Peyer's patch (tissue), 4 donors: ENCODE results near the gene ACVR2B. TPM values are rescaled to one million over a fixed set of nuclear protein-coding genes. Genes with fewer than 3 reads are reported as not detected.

Experiments
- DNase-seq, 3 donors: peaks; one replicate each; pipeline ENCODE4 v3.0.0-alpha.2; 2017 to 2019
- H3K27ac ChIP-seq, 4 donors: fragments of 200-600 bp; sonication (generic); one replicate each; pipeline ENCODE4 v1.5.1; 2016 to 2019
- H3K27me3 ChIP-seq, 2 donors: fragments of 200-600 bp; sonication (generic); one replicate each; pipeline ENCODE4 v1.5.1; 2019
- H3K36me3 ChIP-seq, 3 donors: fragments of 200-600 bp; sonication (generic); one replicate each; pipeline ENCODE4 v1.5.1; 2016 to 2019
- H3K4me1 ChIP-seq, 4 donors: fragments of 200-600 bp; sonication (generic); one replicate each; pipeline ENCODE4 v1.5.1; 2016 to 2019
- H3K4me3 ChIP-seq, 4 donors: fragments of 200-600 bp; sonication (generic); 1 replicate in 3 of 4; 2 replicates in 1 of 4; pipeline ENCODE4 v1.5.1; 2016 to 2019; ENCODE audit warnings: mild to moderate bottlenecking in 1 of 4
- H3K9me3 ChIP-seq, 4 donors: fragments of 200-600 bp; sonication (generic); one replicate each; pipeline ENCODE4 v1.5.1; 2016 to 2019; ENCODE audit warnings: mild to moderate bottlenecking in 1 of 4
- CTCF ChIP-seq, 6 experiments: fragments of 450-650 bp in 4 of 6; fragments of 200-600 bp in 2 of 6; sonication (generic) in 1 of 6; IDR thresholded peaks; one replicate each; pipeline ENCODE4 v1.5.1; 2017 to 2019; ENCODE audit warnings: antibody characterized with exemption in 6 of 6, mild to moderate bottlenecking in 3 of 6, moderate library complexity in 1 of 6
- POLR2A ChIP-seq, 2 donors: fragments of 450-650 bp; IDR thresholded peaks; one replicate each; pipeline ENCODE4 v1.5.1; 2017; ENCODE audit warnings: antibody characterized with exemption in 2 of 2, mild to moderate bottlenecking in 2 of 2, moderate library complexity in 2 of 2
- total RNA-seq, 4 donors: library from RNA; depleted of rRNA; stranded (reverse); fragments of >200 nt; gene quantifications; one replicate each; pipeline ENCODE4 v1.1.0, GENCODE V29; 2016

Gene ACVR2B
- total RNA-seq, 4 donors from 2014 or later: 4.9 to 14.5 (median 7.6) TPM

- Histone ChIP-seq H3K9me3 (no peaks in the 10 kb centered on the region), H3K36me3 (no peaks in the 10 kb centered on the region), H3K27ac (no peak overlapping the region), H3K27me3 (no peaks in the 10 kb centered on the region), H3K4me3 (no peak overlapping the region), H3K4me1 (peaks cover 0 to 15% (median 0%) of the 10 kb centered on the region in 4 donors)
- no peak for DNase-seq
- TF ChIP-seq POLR2A (IDR thresholded peaks at IDR 0.05) (no peak), CTCF (IDR thresholded peaks at IDR 0.05) (no peak)
These were observed 17.7 kb downstream of the ACVR2B start for GRCh38 chr3:38471260-38471857.

- H3K9me3 ChIP-seq: no peaks in the 10 kb centered on the region
- TF ChIP-seq CTCF (IDR thresholded peaks at IDR 0.05) (no peak), POLR2A (IDR thresholded peaks at IDR 0.05) (no peak)
- no peak overlapping the region for H3K27ac ChIP-seq
- no peak for DNase-seq
- H3K36me3 ChIP-seq: no peaks in the 10 kb centered on the region
- H3K27me3 ChIP-seq: no peaks in the 10 kb centered on the region
- H3K4me1 ChIP-seq: peaks cover 0 to 15% (median 0%) of the 10 kb centered on the region in 4 donors
- no peak overlapping the region for H3K4me3 ChIP-seq
These were observed 18.7 kb downstream of the ACVR2B start for GRCh38 chr3:38472342-38472741.

DNA sequence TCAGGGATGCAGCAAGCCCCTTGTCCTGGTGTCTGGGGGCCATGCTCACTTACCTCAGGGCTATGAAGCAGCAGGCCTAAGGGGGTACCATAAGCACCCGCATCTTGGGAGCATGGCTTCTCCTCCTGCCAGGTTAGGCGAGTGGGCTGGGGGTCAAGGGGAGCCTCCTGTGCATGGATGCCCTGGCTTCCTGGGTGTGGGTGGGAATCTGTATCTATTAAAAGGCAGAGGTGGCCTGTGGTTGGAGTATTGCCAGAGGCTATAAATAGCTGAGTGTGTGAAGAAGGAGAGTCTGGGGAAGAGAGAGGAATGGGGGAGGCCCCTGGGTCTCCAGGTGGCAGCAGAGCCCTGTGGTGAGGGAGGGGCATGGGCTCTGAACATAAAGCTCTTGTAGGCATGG, 19.5 kb downstream of the ACVR2B start:
- Histone ChIP-seq H3K4me3 (no peak overlapping the region), H3K27me3 (no peaks in the 10 kb centered on the region), H3K27ac (no peak overlapping the region), H3K4me1 (peaks cover 0 to 15% (median 0%) of the 10 kb centered on the region in 4 donors), H3K36me3 (no peaks in the 10 kb centered on the region), H3K9me3 (no peaks in the 10 kb centered on the region)
- DNase-seq: no peak
- no peak for TF ChIP-seq CTCF (IDR thresholded peaks at IDR 0.05)
- TF ChIP-seq POLR2A (IDR thresholded peaks at IDR 0.05): no peak

DNA sequence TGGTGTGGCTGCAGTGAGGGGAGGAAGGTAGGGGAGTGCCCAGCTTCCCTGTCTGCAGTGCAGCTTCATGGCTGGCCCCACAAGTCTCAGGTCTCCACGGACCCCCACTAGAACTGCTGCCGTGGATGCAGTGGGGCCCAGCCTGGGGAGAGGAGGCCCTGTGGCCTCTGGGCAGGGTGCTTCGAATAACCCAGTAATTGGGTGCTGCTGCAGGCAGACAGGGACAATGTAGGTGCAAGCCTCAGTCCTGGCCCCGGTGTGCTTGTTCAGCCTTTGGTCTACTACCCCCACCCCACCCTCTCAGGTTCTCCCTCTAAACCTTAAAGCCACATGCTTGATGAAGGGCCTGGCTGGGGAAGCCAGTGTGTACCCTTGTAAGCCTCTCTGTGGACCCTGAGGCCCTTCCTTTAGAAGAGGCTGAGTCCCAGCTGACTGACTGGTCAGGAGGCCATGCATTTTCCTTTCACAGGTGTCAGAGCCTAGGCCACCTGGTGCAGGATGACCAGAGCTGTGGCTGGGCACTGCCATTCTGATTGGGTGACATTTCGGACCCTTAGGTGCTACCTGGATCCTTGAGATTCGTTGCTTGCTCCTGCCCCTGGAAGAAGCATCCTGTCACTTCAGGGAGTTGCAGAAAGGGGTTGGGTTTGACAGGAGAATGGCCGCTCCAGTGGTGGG, 21.4 kb downstream of the ACVR2B start:
- no peak for DNase-seq
- Histone ChIP-seq H3K27ac (no peak overlapping the region), H3K36me3 (peaks cover 0 to 11% (median 0%) of the 10 kb centered on the region in 3 donors)

DNA sequence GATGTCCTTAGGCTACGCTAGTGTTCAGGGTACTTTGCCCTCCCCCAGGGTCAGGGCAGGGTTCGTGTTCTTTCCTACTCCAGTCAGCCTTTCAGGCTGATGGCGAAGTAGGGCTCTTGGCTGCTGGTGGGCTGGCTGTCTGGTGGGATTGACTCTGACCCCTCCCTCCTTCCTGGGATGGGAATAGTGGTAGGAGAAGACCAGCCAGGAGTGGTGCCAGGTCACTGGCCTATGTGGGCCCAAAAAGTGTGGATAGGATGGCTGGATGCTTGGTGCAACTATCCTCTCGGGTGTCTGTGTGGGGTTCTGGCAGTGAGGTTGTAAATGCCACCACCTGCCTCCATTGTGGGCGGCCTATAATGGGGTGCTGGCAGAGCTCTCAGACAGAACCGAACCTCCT, 22.0 kb downstream of the ACVR2B start:
- no peak for DNase-seq
- H3K27ac ChIP-seq: no peak overlapping the region
- no peaks in the 10 kb centered on the region for H3K9me3 ChIP-seq
- H3K36me3 ChIP-seq: peaks cover 0 to 18% (median 0%) of the 10 kb centered on the region in 3 donors
- TF ChIP-seq POLR2A (IDR thresholded peaks at IDR 0.05): no peak
- no peak for TF ChIP-seq CTCF (IDR thresholded peaks at IDR 0.05)
- no peak overlapping the region for H3K4me3 ChIP-seq
- peaks cover 0 to 6% (median 0%) of the 10 kb centered on the region in 4 donors for H3K4me1 ChIP-seq
- H3K27me3 ChIP-seq: no peaks in the 10 kb centered on the region

More for the DNA sequence above, 21.4 kb downstream of the ACVR2B start:
- no peaks in the 10 kb centered on the region for H3K27me3 ChIP-seq
- H3K4me1 ChIP-seq: peaks cover 0 to 6% (median 0%) of the 10 kb centered on the region in 4 donors
- H3K4me3 ChIP-seq: no peak overlapping the region
- H3K9me3 ChIP-seq: no peaks in the 10 kb centered on the region
- TF ChIP-seq POLR2A (IDR thresholded peaks at IDR 0.05): no peak
- no peak for TF ChIP-seq CTCF (IDR thresholded peaks at IDR 0.05)
